GM12875 (cell line): Measurements from ENCODE around the gene STAT6.
"Not testable (repeated sequence)": the region's sequence is repeated elsewhere in the genome, so short reads cannot be mapped to it uniquely, and the experiment has no call there.

ENCODE experiments used
- H3K4me3 ChIP-seq: one replicate; pipeline ENCODE4 v1.5.1; 2011; ENCODE audit warnings: low read depth, low read length, control low read depth
- TF ChIP-seq, protein P1 (sequence below): IDR thresholded peaks from 2 replicates; pipeline ENCODE4 v1.5.1; 2011; ENCODE audit warnings: low read depth, mild to moderate bottlenecking, control low read depth, inconsistent platforms, low read length, moderate library complexity, borderline replicate concordance; ENCODE audit not compliant: insufficient read depth

STAT6 gene

GRCh38 chr12:57126061-57126460, 14.9 kb upstream of the STAT6 start:
- H3K4me3 ChIP-seq = no peak overlapping the region
- TF ChIP-seq, protein P1, sequence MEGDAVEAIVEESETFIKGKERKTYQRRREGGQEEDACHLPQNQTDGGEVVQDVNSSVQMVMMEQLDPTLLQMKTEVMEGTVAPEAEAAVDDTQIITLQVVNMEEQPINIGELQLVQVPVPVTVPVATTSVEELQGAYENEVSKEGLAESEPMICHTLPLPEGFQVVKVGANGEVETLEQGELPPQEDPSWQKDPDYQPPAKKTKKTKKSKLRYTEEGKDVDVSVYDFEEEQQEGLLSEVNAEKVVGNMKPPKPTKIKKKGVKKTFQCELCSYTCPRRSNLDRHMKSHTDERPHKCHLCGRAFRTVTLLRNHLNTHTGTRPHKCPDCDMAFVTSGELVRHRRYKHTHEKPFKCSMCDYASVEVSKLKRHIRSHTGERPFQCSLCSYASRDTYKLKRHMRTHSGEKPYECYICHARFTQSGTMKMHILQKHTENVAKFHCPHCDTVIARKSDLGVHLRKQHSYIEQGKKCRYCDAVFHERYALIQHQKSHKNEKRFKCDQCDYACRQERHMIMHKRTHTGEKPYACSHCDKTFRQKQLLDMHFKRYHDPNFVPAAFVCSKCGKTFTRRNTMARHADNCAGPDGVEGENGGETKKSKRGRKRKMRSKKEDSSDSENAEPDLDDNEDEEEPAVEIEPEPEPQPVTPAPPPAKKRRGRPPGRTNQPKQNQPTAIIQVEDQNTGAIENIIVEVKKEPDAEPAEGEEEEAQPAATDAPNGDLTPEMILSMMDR = no peak

GRCh38 chr12:57124261-57124877, 13.2 kb upstream of the STAT6 start:
- TF ChIP-seq, protein P1 = peak; percentile 87
- H3K4me3 ChIP-seq = no peak overlapping the region

DNA sequence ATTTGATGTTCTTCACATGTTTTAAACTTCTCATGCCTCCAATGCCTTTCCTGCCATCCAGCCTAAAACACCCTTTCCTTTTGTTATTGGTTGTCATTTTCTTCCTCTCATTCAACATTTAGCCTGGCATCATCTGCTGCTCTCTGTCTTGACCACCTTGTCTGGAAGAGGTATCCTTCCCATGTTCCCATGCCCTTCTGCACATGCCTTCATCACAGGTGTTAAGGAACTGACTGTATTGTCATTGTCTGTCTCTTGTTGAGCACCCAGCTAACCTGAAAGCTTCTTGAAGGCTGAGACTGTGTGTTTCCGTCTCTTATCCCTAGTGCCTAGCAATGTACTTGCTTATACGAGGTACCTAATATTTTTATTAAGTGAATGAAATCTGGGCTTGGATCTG, 12.7 kb upstream of the STAT6 start:
- H3K4me3 ChIP-seq = no peak overlapping the region
- TF ChIP-seq, protein P1 = no peak

DNA sequence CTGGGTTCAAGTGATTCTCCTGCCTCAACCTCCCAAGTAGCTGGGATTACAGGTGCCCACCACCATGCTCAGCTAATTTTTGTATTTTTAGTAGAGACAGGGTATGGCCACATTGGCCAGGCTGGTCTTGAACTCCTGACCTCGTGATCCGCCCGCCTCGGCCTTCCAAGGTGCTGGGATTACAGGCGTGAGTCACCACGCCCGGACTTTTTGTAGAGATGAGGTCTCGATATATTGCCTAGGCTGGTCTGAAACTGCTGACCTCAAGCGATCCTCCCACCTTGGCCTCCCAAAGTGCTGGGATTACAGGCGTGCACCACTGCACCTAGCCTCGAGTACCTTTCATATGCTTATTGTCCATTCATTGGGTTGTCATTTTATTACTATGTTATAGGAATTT, 9.6 kb upstream of the STAT6 start:
- not testable (repeated sequence) for H3K4me3 ChIP-seq

- TF ChIP-seq, protein P1 = no peak
- H3K4me3 ChIP-seq = no peak overlapping the region
These were observed 8.3 kb upstream of the STAT6 start for GRCh38 chr12:57119294-57120085.

DNA sequence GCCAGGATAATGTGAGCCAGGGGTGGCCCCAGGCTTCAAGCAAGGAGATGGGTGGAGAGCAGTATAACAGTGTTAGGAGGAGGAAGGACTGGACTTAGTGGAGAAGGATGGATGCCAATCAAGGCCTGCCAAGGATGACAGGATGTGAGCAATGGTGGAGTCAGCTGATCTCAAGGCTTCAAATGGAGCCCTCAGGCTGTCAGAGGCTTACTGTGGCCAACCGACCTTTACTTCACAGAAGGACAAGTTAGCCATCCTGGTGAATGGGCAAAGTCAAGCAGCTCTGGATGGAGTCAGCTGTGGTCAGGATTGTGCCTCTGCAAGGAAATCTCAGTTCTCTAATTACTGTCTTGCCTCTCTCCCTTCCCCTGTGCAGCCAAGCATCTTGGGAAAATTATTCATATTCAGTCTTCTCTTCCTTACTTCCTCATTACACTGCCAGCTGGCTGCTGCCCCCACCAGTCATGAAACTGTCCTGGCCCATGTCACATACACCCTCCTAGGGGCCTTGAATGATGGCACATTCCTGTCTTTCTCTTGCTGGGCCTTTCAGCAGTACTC, 7.6 kb upstream of the STAT6 start:
- TF ChIP-seq, protein P1 = no peak
- H3K4me3 ChIP-seq = no peak overlapping the region

GRCh38 chr12:57116580-57117281, 5.6 kb upstream of the STAT6 start:
- no peak overlapping the region for H3K4me3 ChIP-seq
- TF ChIP-seq, protein P1 = no peak
